SKM-1 (cell line): ENCODE data around the gene GFOD2.

Experiments used
- DNase-seq: peaks from one replicate; lab custom pipeline; 2025; ENCODE audit not compliant: unreplicated experiment; lab: John Stamatoyannopoulos, UW

GFOD2 gene

DNA sequence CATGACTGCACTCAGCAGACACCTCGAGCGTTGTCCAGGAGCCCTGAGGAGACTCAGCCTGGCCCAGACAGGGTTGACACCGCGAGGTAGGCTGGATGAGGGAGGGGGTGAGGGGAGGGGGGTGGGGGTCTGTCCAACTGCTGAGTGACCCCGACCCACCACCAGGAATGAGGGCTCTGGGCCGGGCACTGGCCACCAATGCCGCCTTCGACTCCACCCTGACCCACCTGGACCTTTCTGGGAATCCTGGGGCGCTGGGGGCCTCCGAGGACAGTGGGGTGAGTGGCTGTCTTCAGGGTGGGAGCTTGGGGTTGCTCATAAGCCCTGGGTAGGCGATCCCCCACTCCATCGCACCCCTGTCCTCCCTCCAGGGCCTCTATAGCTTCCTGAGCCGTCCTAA is 71.4 kb downstream of the GFOD2 start:
- DNase-seq, result no peak

DNA sequence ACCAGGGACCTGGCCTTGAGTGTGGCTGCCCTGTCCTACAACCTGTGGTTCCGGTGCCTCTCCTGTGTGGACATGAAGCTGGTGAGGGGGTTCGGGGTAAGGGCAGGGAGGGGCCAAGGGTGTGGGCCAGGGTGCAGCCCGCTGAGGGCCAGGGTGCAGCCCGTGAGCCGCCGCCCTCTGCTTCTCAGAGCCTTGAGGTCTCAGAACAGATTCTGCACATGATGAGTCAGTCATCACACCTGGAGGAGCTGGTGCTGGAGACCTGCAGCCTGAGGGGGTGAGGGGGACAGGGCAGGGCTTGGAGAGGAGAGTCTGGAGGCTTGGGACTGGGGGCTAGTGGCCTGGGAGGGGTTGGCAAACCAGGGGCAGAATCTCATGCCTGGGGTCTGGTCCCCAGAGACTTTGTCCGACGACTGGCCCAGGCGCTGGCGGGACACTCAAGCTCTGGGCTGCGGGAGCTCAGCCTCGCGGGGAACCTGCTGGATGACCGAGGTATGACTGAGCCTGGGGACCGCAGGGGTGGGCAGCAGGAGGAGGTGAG is 71.9 kb downstream of the GFOD2 start:
- no peak for DNase-seq

DNA sequence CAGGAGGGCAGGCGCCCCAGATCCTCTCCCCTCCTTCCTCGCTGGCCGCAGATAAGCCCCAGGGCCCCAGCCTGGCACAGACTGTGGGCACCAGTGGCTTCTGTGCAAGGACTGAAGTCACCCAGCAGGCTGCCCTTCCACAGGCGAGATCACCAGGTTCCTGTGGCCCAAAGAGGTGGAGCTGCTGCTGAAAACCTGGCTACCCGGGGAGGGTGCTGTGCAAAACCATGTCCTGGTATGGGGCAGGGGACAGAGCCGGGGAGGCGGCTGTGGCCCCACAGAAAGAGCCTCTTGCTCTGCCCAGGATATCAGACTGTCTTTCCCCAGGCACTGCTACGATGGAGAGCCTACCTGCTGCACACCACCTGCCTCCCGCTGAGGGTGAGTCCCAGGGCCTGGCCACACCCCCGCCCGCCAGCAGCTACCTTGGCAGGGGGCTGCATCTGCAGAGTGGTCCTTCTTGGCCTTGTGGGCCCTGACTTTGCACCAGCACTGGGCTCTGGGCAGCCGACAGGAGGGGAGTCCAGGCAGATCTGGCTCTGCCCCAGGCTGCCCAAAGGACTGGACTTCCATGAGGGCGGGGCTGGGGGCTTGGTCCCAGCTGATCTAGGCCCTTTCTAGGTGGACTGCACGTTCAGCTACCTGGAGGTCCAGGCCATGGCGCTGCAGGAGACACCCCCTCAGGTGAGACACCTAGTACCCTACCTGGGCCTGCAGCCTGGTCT is 73.6 kb downstream of the GFOD2 start:
- DNase-seq, result no peak

GRCh38 chr16:67644038-67644437 is 75.1 kb downstream of the GFOD2 start:
- DNase-seq, result no peak

DNA sequence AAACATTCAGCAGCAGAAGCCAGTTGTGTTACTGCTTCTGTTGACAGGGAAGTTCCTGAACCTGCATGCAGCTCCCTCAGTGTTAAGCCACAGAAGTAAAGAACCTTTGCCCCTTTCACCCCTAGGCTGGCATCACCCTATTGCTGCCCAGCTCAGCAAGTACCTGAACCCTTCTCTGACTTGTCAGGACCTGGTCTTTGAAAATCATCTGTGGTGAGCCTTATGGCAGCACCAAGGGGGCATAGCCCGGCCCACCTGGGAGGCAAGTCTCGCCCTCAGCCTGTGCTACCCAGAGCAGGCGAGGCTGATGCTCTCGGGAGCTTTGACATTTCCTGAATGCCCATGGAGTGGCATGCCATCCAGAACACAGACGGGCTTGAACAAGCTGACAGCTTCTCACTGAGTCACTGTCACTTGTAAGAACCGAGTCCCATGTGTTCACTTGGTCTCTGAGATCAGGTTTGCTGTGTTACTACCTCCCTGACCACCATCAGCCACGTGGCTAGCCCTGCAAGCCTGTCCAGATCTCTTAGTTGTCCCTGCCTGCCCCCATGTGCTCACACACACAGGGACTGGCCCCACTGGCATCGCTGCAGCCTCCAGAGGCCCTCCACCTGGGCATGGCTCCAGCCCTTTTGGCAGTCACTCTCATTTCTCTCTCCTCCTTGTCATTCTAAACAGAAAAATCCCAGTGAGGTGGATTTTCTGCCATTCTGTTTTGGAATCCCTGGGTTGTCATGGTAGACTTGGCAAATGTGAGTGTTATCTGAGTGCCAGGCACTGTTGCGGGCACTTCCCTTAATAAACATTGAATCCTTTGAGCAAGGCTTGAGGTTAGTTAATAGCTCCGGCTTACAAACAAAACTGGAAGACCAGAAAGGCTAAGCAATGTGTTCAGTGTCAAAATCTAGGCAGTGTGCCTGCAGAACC is 77.1 kb downstream of the GFOD2 start:
- no peak for DNase-seq

- DNase-seq, result no peak
These were observed 81.5 kb downstream of the GFOD2 start for GRCh38 chr16:67637625-67638024.

DNA sequence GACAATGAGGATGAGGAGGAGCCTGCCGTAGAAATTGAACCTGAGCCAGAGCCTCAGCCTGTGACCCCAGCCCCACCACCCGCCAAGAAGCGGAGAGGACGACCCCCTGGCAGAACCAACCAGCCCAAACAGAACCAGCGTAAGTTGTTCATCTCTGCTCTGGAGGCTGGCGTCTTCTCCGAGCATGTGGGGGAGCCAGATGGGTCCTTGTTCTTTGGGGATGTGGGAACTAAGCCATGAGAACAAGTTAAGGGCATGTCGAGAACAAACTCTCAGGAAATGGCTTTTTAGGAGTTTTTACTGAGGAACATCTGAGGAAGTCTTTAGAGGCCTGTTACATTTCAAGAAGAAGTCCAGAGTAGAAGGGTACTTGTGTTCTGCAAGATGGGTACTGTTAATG is 82.4 kb downstream of the GFOD2 start:
- no peak for DNase-seq

GRCh38 chr16:67632415-67633172 is 86.5 kb downstream of the GFOD2 start:
- DNase-seq, result no peak

DNA sequence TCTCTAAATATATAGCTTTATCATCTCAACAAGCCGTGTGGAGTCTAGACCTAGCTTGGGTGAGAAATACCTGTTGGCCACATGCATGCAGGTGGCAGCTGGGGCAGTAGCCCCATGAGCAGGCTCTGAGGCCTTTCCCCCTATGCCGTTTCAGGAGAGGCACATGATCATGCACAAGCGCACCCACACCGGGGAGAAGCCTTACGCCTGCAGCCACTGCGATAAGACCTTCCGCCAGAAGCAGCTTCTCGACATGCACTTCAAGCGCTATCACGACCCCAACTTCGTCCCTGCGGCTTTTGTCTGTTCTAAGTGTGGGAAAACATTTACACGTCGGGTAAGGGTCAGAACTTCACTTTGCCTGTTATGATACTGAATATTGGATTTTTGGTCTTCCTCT is 90.9 kb downstream of the GFOD2 start:
- no peak for DNase-seq
